Activated T-cell treated with anti-CD3 and anti-CD28 coated beads, Interleukin-2, amount 50 U/mL, for 1 hour (primary cell): Measurements from ENCODE around the gene TELO2.
A peak's percentile ranks its signal among the peaks of the same experiment; 100 is the strongest.
"Not testable (repeated sequence)": the region's sequence is repeated elsewhere in the genome, so short reads cannot be mapped to it uniquely, and the experiment has no call there.

Experiments
- DNase-seq: peaks from one replicate; pipeline ENCODE4 v3.0.0-alpha.2; 2020

TELO2 gene

DNA sequence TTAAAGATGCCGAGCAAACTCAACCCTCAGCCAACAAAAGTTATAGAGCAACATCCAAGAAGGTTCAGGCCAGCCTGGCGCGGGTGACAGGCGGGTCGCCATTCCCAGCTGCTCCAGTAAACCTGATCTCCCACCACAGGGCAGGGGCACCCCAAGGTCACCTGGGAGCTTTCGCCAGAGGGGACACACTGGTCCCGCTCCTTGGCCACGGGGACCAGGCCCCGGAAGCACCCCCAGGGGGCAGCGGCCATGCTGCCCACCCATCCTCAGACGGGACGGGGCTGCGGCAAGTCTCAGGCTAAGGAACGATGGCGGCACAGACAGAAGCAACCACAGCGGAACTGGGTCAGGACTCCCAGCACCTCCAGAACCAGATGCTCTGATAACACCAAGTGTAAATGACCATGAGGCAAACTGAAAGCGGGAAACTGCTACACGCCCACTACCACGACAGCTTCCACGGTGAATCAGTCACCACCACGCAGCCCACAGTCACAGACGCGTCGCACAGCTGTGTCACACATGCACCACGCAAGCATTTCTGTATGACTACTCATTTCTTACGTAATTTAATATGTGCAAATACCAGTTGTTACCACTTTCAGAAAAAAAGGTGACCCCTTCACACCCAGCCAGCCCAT is 34.7 kb upstream of the TELO2 start:
- no peak for DNase-seq

DNA sequence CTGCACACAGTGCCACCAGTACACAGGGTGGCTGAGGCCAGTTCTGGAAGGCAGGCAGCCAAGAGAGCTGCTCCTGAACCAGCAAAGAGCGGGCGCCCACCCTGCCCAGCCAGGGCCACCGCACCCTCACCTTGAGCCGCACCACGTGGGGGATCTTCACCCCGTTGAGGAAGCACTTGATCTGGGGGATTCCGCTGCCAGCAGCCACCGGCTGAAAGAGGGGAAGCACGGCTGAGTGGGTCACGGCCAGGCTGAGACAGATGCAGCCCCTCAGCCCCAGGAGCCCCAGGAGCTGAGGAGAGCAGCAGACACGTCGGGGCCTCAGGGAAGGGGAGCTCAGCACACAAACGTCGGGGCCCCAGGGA is 34.2 kb upstream of the TELO2 start:
- DNase-seq = no peak

DNA sequence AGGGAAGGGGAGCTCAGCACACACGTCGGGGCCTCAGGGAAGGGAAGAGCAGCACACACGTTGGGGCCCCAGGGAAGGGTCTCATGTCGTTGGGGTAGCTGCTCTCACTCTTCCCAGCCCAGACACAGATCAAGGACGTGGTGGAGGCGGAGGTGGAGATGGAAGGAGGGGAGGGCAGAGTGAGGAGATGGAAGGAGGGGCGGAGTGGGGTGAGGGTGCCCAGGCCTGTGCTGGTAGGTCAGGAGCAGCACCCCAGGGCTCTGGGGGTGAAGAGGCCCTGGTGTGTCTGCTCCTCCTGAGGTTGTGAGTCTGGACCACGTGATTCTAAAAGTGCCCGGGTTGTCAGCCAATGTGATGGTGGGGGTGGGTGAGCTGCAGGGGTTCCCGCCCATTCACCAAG is 33.2 kb upstream of the TELO2 start:
- no peak for DNase-seq

DNA sequence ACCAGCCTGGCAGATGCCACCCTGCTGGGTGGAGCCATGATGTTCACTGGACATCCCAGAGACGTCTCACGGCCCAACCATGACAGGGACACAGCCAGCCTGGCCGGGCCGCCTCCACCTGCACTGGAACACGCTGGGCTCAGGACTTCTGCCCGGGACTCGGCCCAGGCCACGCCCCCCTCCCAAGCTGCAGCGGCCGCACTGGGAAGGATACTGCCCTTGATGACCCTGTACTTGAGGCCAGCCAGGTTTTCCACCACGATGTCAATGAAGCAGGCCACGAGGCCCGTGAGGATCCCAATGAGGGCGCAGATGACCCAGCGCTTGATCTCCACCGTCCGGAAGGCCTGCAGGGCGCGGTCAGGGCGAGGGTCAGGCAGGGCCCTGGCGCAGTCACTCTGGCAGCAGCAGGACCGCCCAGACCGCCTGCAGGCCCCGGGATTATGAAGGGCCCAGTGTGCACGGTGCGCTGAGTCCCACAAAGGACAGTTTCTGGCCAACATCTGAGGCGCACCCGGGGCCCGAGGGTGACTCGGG is 32.5 kb upstream of the TELO2 start:
- no peak for DNase-seq

DNA sequence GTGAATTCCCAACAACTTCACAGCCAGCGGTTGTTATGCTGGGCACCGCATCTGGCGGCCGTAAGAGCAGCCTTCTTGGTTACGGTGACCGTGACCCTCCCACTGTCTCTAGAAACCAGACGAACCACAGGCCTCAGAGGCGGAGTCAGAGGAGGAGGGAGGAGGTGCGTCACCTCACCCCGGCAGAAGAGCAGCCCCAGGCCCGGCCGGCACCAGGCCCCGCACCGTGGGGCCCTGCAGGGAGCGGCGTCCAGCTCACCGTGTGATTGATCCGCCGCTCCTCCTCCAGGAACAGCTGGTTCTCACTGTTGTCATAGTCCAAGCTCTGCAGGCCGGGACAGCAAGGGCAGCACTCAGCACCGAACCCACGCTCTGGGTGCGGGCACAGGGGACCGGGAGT is 32.0 kb upstream of the TELO2 start:
- no peak for DNase-seq

DNA sequence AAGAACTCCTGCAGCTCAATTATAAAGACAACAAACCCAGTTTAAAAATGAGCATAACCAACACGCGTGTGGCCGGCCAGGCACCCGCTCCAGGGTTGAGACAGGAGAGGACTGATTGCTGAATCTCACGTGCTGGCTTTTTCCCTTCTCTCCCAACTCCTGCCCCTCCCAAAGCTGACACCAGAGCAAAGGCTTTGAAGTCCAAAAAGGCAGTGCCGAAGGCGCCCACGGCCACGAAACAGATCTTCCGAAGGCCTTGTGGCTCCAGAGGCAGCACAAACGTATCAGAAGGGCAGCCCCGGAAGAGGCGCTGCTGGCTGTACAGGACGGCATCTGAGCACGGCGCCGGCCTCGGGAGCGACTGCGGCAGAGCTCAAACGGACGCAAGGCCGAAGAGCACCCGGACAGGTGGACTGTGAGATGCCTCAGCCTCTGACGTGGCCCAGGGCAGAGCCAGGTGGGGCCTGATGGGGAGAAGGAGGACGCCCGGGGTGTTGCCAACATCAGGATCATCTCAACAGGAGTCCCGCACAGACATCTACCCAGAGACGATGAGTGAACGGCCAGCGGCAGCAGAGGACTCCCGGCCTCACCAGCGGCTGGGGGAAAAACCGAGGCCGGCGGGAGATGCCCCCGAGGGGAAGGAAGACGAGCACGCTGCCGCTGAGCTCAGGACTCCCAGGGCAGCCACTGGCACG is 28.8 kb upstream of the TELO2 start:
- no peak for DNase-seq

DNA sequence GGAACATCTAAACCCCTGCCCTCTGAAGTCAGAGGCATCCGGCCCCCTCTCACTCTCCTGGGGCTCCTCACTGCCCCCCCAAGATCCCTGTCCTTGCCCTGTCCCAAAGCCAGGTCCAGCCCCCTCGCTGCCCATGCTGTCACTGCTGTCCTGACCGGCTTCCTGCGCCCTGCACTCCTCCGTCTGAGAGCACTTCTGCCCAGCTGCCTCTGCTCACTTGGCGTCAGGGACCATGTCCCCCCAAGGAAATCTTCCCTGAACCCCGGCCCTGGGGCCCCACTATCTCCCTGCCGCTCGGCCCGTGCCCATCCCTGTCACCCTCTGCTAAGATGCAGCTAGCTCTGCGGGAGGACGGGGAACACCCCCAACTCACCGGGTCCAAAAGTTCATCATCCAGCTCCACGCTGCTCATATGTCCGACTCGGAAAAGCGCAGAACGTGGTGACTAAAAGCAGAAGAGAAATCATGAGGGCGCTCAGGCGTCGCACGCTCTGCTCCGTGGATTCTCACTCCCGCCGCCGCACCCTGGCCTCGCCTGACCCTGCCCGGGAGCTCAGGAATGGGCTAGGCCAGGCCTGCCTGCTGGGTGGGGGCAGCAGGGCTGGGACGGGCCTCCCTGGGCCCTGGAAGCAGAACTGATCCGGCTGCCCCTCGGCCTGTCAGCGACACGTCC is 28.1 kb upstream of the TELO2 start:
- no peak for DNase-seq

DNA sequence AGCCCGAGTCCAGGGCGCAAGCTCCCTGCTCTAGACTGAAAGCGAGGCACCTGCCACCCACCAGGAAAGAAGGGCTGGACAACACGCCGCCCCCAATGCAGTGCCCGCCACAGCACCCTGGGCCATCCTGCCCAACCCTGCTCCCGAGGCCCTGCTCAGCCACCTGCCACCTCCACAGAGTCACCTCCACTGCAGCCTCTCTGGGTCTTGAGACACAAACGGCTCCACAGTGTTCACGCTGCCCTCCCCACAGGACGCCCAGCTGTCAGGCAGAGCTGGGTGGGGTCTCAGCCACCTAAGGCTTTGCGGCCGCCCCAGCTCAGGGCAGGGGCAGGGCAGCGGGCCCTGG is 27.6 kb upstream of the TELO2 start:
- DNase-seq = no peak

DNA sequence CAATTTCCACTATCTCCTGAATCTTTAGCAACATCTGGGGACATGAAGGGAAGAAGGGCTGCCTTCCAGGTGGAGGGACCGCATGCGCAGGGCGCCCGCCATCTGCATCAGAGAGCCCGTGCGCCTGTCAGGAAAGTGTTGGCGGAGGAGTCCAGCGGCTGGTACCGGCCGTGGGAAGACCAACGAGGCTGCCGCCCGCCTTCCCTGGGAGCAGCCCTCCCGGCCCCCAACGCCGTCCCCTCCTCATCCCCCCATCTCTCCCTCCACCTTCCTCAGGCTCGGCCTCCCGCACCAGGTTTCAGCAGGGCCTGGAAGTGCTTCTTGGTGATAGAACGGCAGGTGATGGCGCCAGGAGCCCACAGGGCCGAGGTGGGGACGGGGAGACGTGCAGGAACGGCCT is 27.1 kb upstream of the TELO2 start:
- DNase-seq = no peak

DNA sequence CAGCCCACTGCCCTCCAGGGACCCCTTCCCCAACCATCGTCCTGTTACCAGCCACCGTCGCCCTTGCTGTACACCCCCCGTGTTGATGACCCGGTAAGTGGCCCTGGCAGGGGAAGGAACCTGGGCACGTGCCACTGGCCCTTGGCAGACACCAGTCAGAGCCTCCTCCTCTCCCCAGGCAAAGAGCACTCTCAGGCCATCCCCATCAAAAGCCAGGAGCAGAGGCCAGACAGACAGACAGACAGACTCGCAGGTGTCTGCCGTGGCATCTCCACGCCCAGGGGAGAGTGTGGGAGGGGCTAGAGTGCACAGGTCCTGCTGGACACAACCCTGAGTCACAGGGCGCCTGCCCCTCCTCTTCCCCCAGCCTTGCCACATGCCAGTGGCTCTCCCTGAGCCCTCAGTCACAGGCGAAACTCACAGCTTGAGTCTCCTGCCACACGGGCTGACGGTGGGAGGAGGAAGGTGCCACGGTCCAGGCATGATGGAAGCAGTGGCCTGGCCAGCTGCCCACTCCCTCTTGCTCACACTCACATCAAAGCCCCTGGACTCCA is 26.1 kb upstream of the TELO2 start:
- no peak for DNase-seq

DNA sequence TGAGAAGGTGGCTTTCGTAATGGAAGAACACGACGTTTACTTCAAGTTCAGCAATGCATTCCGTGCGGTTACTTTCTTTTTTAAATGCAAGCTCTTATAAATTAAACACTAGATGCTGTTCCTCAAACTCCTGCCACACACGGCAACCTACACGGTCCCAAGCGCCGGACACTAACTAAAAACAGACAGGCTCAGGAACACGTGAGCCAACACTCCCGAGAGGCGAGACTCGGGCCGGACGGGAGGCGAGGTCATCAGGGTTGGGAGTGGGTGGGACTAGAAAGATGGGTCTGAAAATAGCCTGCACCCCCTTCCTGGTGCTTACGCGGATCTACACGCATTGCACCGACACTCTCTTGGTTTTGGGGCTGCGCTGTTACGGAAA is 24.7 kb upstream of the TELO2 start:
- DNase-seq = no peak

DNA sequence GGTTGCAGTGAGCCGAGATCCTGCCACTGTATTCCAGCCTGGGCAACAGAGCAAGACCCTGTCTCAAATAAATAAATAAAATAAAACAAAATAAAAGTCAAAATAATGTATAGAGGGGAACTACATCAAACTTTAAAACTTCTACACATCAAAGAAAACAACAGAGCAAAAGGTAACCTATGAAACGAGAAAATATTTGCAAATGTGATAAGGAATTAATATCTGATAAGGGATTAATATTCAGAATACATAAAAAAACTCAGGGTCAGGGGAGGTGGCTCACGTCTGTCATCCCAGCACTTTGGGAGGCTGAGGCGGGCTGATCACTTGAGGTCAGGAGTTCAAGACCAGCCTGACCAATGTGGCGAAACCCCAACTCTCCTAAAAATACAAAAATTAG is 24.0 kb upstream of the TELO2 start:
- DNase-seq = not testable (repeated sequence)

DNA sequence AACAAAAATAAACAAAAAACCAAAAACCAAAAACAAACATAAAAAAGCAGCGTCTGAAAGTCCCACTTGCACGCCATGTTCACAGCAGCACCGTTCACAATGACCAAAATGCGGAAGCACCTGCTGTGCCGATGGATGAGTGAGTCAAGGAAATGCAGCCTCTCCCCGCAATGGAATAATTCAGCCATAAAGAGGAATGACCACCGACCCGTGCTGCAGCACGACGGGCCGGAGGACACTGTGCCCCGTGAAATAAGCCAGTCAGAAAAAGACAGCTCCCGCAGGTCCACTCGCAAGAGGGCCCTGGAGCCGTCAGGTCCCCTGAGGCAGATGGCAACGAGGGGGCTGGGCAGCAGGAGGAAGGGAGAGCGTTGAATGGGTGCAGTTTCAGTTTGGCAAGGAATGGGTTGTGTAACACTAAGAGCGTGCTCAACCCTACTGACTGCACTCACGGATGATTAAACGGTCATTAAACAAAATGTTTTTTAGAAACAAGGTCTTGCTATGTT is 23.4 kb upstream of the TELO2 start:
- no peak for DNase-seq

DNA sequence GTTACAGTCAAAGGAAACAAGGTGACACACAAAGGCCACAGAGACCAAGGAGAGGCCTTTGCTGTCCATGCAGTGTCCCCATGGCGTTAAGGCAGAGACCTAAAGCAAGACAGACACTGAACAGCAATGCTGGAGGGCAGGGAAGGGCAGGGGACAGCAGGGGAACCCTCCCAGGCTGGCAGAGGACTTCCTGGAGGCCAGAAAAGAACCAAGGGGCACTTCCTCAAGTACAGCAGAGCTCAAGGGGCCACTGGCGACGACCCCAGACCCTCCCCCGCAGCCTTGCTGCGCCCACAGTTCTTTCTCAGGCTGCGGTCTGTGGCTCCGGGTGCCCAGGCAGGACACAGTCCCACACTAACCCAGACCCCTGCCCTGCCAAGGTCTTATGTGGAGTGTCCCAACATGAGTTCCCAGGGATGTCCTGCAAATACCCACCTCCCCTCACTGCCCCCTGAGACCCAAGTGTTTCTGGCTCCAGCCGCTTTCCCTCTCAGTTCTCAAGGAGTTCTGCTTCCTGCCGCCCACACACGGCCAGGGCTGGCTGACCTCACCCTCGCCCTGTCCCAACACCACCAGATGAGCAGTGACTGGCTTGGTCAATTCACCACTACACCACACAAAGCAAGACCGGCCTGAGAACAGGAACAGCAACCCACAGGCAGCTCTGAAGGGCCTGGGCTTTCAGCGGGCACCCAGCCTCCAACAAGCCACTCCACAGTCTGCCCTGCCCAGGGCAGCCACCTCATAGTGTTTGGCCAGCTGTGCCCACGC is 22.5 kb upstream of the TELO2 start:
- DNase-seq = no peak

DNA sequence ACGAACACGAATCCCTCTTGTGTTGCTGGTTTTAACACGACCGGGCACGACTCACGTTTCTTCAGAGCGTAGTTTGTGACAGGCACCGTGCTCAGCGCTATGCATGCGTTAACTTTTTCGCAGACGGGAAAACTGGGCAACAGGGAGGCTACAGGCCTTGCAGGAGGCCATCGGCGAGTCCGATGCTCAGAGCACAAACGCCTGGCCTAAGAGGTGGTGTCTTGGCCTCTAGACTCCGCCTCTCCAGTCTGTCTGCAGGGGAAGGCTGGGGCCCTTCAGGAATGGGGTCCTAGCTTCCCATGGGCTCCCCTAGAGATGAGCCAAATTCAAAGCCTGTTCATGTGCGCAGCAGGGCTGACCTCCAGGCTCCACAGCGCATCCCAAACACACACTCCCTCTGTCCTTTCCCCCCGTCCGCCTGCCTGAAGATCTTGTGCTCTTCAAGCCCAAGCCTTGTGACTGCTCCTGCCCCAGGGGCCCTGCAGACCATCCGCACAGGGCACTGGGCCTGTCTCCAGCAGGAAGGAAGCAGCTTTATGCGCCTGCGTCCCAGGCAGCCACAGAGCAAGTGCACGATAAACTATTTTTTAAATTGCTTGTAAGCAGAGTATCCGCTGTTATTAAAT is 21.5 kb upstream of the TELO2 start:
- DNase-seq = no peak

DNA sequence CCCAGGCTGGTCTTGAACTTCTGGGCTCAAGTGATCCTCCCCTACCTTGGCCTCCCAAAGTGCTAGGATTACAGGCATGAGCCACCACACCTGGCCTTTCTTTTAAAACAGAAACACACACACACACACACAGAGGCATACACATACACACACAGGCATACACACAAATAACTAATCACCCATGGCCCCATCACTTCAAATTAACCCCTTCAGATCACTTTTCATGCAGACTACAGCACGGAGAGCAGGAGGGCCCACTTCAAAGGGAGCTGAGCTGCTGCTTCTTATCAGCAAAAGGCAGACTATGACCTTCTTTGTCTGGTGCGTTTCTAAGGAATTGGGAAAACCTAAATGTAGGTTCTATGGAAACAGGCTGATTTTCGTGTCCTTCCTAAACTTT is 20.2 kb upstream of the TELO2 start:
- DNase-seq = no peak

DNA sequence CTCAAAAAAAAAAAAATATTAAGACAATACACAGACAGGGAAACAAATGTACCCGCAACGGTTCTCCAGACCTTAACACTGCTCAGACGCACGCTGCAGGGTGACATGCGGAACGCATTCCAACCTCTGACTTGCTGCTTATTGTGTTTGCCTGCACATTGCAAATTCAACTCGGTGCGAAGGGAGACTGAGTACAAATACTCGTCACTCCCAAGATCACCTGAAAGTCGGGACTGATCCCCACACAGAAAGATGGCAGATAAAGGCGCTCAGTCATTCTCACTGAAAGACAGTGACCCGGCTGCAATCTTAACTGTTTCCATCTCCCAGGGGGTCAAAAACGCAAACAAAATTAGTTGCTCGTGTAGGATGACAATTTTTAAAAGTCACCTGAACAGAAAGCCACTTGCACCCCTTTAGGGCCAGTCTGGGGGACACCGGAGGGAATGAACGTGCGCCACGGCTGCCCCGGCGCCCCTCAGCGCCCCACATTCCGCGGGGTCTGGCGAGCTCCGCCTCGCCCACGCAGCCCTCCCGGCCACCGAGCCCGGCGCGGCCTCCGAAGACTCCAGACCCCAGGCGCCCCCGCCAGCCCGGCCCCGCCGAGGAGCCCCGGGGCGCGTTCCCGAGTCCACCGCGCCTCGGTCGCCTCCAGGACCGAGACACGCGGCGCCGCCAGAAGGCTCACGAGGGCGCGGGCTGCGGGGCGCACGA is 18.9 kb upstream of the TELO2 start:
- no peak for DNase-seq

DNA sequence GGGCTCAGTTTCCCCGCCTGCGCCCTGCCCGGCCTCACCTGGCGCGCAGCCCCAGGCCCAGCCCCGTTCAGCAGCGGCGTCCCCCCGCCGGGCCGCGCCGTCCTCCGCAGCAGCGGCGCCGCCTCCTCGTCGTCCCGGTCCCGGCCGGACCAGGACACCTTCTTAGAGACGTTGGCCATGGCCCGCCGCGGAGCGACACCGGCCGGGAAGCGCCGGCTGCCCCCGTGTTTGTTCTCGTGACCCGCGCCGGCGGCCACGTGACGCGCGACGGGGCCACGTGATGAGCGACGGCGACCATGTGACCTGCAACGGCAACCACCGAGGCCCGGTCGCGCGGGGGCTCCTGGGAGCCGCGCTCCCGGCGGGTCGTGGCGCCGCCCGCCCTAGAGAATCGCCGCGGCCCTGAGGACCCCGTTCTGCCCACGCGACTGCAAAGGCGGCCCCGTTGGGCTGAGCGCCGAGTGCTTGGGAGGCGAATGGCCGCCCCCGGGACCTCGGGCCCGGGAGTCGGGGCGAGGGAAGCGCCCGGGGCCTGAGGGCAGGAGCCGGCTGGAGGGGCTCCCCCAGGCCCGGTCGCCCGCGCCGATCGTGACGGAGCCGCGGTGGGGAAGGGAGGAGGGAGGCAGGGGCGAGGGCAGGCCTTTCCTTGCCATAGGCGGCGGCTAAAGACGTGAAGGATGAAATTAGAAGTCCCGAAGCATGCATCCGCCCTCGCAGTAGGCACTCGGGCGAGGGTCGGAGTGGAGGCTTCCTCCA is 18.2 kb upstream of the TELO2 start, which contains the start of gene CLCN7:
Gene CLCN7, minus strand, starts transcription at position 233 of the 756 bp plus-strand sequence. Its CDS starts 54 bp downstream, at position 179.
- DNase-seq = peak; percentile 84

DNA sequence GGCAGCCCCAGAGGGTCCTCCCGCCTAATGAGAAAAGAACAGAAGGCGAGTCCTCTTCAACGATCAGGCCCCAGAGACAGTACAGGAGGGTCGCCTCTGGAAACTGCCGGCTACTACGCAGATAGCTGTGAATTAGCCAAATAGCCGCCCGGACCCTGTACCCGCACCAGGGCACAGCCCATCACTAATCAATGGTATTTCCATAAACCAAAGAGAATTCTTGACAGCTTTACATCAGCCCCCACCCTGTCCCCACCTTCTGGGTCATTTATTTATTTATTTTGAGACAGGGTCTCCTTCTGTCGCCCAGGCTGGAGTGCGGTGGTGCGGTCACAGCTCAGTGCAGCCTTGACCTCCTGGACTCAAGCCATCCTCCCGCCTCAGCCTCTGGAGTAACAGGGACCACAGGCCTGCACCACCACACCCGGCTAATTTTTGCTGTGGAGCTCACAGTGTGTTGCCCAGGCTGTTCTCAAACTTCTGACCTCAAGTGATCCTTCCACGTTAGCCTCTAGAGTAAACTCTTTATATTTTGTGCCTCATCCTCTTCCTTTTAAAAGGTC is 17.5 kb upstream of the TELO2 start:
- DNase-seq = no peak

DNA sequence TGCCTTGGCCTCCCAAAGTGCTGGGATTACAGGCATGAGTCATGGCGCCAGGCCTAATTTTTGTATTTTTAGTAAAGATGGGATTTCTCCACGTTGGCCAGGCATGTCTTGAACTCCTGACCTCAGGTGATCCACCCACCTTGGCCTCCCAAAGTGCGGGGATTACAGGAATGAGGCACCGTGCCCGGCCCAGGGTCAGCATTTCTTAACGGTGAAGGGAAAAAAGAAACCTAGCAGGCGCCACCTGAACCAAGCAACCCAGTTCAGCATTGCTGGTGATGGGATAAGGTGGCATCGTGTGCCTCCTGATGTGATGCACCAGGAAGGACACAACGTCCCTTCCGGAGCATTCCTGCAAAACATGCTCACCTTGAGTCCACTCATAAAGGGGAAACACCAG is 16.1 kb upstream of the TELO2 start:
- DNase-seq = no peak

DNA sequence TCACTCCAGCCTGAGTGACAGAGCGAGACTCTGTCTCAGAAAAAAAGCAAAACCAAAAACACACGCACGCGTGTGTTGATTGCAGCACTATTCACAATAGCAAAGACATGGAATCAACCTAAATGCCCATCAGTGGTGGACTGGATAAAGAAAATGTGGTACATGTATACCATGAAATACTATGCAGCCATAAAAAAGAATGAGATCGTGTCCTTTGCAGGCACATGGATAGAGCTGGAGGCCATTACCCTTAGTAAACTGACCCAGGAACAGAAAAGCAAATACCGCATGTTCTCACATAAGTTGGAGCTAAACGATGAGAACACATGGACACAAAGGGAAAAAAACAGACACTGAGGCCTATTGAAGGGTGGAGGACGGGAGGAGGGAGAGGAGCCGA is 14.2 kb upstream of the TELO2 start:
- not testable (repeated sequence) for DNase-seq
